Measurements from ENCODE around the gene TNFRSF13B. TPM values are rescaled to one million over a fixed set of nuclear protein-coding genes. Genes with fewer than 3 reads are reported as not detected.

Gene TNFRSF13B
- total RNA-seq, 4 donors from 2014 or later = not detected

DNA sequence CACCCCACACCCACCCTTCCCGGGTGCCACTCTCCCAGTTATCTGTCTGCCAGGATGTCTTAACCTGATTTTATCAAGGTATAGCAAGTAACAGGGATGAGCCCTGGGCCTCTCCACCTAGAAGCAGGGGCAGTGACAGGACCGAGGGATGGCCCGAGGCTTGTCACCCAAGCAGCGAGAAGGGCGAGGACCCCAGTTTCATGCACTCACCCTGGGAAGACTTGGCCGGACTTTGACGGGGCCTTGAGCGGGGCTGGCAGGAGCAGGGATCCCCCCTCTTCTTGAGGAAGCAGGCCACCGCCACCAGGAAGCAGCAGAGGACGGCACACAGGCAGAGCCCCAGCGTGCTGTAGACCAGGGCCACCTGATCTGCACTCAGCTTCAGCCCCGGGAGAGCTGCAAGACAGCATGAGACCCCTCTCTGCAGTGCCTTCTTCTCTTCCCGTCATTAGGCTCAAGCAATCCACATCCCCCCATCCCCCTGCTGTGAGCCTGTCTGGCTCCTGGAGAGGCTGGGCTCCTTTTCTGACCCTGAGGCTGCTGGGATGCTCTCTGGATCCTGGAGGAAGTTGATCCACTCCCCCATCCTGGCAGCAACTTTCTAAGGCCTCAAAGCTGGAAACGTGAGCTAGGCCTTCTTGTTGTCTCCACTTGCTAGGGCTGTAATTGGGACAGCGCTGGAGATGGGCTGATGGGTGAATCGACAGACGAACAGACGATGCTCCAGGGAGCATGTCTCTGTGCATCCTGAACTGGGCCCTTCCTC, 31.6 kb downstream of the TNFRSF13B start:
- WGBS, 2 donors = 79 to 84% methylated on average over 15 to 18 of the region's 18 CpGs
- no peak for DNase-seq

DNA sequence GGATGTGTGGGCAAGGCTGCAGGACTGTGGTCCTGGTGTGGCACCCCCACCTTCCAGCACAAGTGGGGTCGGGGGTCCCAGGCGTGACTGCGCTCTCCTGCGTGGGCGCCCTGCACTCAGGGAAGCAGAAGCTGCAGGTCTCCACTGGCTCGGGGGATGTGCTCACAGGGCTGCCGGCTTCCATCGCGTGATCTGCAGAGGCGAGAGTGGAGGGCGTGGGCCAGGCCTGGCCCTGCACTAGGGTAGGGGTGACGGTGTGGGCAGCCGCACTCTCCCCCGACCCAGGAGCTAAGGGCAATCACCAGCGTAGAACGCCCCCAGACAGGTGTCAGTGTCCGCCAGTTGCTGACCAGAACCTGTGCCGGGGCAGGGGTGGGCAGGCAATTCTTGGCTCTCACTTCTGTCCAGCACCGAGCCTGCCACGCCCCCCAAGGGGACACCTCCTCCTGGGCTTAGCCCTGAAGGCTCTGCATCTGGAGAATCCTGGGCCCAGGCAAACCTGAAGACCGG, 32.3 kb downstream of the TNFRSF13B start:
- no peaks in the 10 kb centered on the region for H3K4me1 ChIP-seq
- WGBS, 2 donors = 85 to 88% methylated on average over 12 to 18 of the region's 21 CpGs
- no peaks in the 10 kb centered on the region for H3K9me3 ChIP-seq
- intact Hi-C loops (cut with DNase I) = no loop called here
- no peak overlapping the region for H3K27ac ChIP-seq
- H3K27me3 ChIP-seq = no peaks in the 10 kb centered on the region
- H3K4me3 ChIP-seq (replicated peaks in 1 of 3) = no peak overlapping the region
- no peak for TF ChIP-seq POLR2A (IDR thresholded peaks at IDR 0.05)
- TF ChIP-seq, protein P1, sequence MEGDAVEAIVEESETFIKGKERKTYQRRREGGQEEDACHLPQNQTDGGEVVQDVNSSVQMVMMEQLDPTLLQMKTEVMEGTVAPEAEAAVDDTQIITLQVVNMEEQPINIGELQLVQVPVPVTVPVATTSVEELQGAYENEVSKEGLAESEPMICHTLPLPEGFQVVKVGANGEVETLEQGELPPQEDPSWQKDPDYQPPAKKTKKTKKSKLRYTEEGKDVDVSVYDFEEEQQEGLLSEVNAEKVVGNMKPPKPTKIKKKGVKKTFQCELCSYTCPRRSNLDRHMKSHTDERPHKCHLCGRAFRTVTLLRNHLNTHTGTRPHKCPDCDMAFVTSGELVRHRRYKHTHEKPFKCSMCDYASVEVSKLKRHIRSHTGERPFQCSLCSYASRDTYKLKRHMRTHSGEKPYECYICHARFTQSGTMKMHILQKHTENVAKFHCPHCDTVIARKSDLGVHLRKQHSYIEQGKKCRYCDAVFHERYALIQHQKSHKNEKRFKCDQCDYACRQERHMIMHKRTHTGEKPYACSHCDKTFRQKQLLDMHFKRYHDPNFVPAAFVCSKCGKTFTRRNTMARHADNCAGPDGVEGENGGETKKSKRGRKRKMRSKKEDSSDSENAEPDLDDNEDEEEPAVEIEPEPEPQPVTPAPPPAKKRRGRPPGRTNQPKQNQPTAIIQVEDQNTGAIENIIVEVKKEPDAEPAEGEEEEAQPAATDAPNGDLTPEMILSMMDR (IDR thresholded peaks at IDR 0.05) = no peak
- DNase-seq = no peak
- no peaks in the 10 kb centered on the region for H3K36me3 ChIP-seq

More for the DNA sequence above, 31.6 kb downstream of the TNFRSF13B start:
- no peak for TF ChIP-seq POLR2A (IDR thresholded peaks at IDR 0.05)
- TF ChIP-seq, protein P1 (IDR thresholded peaks at IDR 0.05) = no peak
- H3K27me3 ChIP-seq = no peaks in the 10 kb centered on the region
- no peaks in the 10 kb centered on the region for H3K36me3 ChIP-seq
- no peak overlapping the region for H3K4me3 ChIP-seq (replicated peaks in 1 of 3)
- intact Hi-C loops (cut with DNase I) = no loop called here
- no peak overlapping the region for H3K27ac ChIP-seq
- H3K9me3 ChIP-seq = no peaks in the 10 kb centered on the region
- no peaks in the 10 kb centered on the region for H3K4me1 ChIP-seq

DNA sequence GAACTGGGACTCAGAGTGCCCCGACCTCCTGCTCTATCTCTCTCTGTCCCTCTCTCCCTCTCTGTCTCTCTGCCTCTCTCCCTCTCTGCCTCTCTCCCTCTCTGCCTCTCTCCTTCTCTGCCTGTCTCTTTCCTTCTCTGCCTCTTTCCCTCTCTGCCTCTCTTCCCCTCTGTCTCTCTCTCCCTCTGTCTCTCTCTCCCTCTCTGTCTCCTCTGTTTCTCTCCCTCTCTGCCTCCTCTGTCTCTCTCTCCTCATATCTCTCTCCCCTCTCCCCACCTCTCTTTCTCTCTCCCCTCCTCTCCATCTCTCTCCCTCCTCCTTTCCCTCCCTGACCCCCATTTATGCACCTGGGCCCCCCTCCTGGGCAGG, 32.7 kb downstream of the TNFRSF13B start:
- H3K9me3 ChIP-seq = no peaks in the 10 kb centered on the region
- no peak for DNase-seq
- no peak overlapping the region for H3K27ac ChIP-seq
- no peaks in the 10 kb centered on the region for H3K4me1 ChIP-seq
- 42 to 52% methylated on average over 1 of the region's 1 CpG for WGBS, 2 donors
- no peak overlapping the region for H3K4me3 ChIP-seq (replicated peaks in 1 of 3)
- no peaks in the 10 kb centered on the region for H3K36me3 ChIP-seq
- TF ChIP-seq, protein P1 (IDR thresholded peaks at IDR 0.05) = no peak
- no peak for TF ChIP-seq POLR2A (IDR thresholded peaks at IDR 0.05)
- intact Hi-C loops (cut with DNase I) = no loop called here
- H3K27me3 ChIP-seq = no peaks in the 10 kb centered on the region

DNA sequence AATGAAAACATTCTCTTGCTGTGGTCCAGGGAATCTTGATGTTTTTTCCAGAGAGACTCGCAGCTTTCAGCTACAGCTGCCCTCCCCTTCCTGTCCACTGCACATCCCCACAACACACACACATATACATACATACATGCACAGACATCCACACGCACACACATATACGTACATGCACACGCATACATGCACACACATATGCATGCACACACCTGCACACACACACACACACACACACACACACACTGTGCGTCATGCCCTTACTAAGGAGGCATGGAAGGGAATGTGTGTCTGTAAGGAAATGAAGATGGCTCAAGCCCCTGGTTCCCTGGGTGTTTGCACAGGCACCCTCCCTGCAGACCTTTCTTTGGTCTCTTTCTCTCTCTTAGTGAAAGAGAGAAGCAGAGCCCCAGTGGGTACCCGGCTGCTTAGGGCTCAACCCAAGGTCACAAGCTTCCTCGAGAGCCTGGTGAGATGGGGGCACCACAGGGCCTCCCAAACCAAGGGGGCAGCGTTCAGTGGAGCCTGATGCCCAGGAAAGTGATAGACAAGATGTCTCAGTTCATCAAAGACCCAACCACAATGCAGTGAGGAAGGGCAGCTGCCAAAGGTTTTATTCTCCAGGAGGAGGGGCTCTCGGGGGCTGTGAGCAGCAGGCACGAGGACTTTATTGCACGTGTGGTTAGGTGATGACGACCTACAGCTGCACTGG, 33.3 kb downstream of the TNFRSF13B start:
- H3K4me3 ChIP-seq (replicated peaks in 1 of 3) = no peak overlapping the region
- no peaks in the 10 kb centered on the region for H3K36me3 ChIP-seq
- WGBS, 2 donors = 56 to 60% methylated on average over 11 to 12 of the region's 12 CpGs
- intact Hi-C loops (cut with DNase I) = no loop called here
- TF ChIP-seq, protein P1 (IDR thresholded peaks at IDR 0.05) = no peak
- no peak for TF ChIP-seq POLR2A (IDR thresholded peaks at IDR 0.05)
- H3K9me3 ChIP-seq = no peaks in the 10 kb centered on the region
- DNase-seq = no peak
- no peak overlapping the region for H3K27ac ChIP-seq
- no peaks in the 10 kb centered on the region for H3K27me3 ChIP-seq
- H3K4me1 ChIP-seq = no peaks in the 10 kb centered on the region

DNA sequence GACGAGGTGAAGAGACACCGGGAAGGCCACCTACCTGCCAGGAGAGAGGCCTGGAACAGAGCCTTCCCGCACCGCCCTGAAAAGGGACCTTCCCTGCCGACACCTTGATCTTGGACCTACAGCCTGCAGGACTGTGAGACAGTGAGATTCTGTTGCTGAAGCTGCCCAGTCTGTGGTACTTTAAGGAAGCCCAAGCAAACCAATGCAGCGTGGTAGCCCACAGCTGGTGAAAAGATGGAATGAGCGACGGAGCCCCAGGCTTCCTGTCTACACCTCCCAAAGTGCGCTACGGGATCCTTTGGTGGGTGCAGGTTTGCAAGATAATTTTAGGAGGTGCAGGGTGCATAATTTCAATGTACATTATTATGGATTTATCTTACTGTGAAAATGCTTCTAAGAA, 33.9 kb downstream of the TNFRSF13B start:
- no peaks in the 10 kb centered on the region for H3K9me3 ChIP-seq
- H3K27me3 ChIP-seq = no peaks in the 10 kb centered on the region
- intact Hi-C loops (cut with DNase I) = no loop called here
- H3K4me1 ChIP-seq = no peaks in the 10 kb centered on the region
- H3K27ac ChIP-seq = no peak overlapping the region
- no peaks in the 10 kb centered on the region for H3K36me3 ChIP-seq
- H3K4me3 ChIP-seq (replicated peaks in 1 of 3) = no peak overlapping the region
- no peak for DNase-seq
- TF ChIP-seq, protein P1 (IDR thresholded peaks at IDR 0.05) = no peak
- TF ChIP-seq POLR2A (IDR thresholded peaks at IDR 0.05) = no peak
- 77% methylated on average over 10 of the region's 10 CpGs for WGBS, 2 donors
